Fibroblast of skin of abdomen (primary cell): ENCODE data around the gene CNTN2.

ENCODE experiments used
- DNase-seq: peaks from one replicate; pipeline ENCODE4 v3.0.0-alpha.2; 2013

Gene CNTN2

GRCh38 chr1:205056956-205057568 lies 14.1 kb downstream of the CNTN2 start:
- no peak for DNase-seq

- DNase-seq = no peak
These were observed 15.0 kb downstream of the CNTN2 start for GRCh38 chr1:205057808-205058575.

GRCh38 chr1:205058853-205059252 lies 15.8 kb downstream of the CNTN2 start:
- no peak for DNase-seq

GRCh38 chr1:205059660-205060059 lies 16.6 kb downstream of the CNTN2 start:
- DNase-seq = no peak

GRCh38 chr1:205060746-205061145 lies 17.7 kb downstream of the CNTN2 start:
- DNase-seq = no peak

GRCh38 chr1:205061227-205061626 lies 18.2 kb downstream of the CNTN2 start:
- DNase-seq = no peak

GRCh38 chr1:205061665-205062069 lies 18.7 kb downstream of the CNTN2 start:
- peak; percentile 60 for DNase-seq

GRCh38 chr1:205062319-205062718 lies 19.3 kb downstream of the CNTN2 start:
- no peak for DNase-seq

- DNase-seq = no peak
These were observed 19.9 kb downstream of the CNTN2 start for GRCh38 chr1:205062895-205063294.

- DNase-seq = no peak
These were observed 21.3 kb downstream of the CNTN2 start for GRCh38 chr1:205064301-205064700.

GRCh38 chr1:205064741-205065316 lies 21.8 kb downstream of the CNTN2 start:
- no peak for DNase-seq

GRCh38 chr1:205065666-205066065 lies 22.7 kb downstream of the CNTN2 start:
- DNase-seq = no peak

- DNase-seq = no peak
These were observed 23.3 kb downstream of the CNTN2 start for GRCh38 chr1:205066141-205066818.

- DNase-seq = no peak
These were observed 24.0 kb downstream of the CNTN2 start for GRCh38 chr1:205067031-205067430.

- no peak for DNase-seq
These were observed 25.0 kb downstream of the CNTN2 start for GRCh38 chr1:205068001-205068400.

GRCh38 chr1:205068457-205069040 lies 25.5 kb downstream of the CNTN2 start:
- DNase-seq = peak; percentile 66

GRCh38 chr1:205069371-205070125 lies 26.5 kb downstream of the CNTN2 start:
- no peak for DNase-seq

GRCh38 chr1:205071028-205071409 lies 28.0 kb downstream of the CNTN2 start:
- no peak for DNase-seq

GRCh38 chr1:205071801-205072200 lies 28.8 kb downstream of the CNTN2 start:
- no peak for DNase-seq

- DNase-seq = no peak
These were observed 29.3 kb downstream of the CNTN2 start for GRCh38 chr1:205072286-205072685.

- no peak for DNase-seq
These were observed 29.9 kb downstream of the CNTN2 start for GRCh38 chr1:205072881-205073280.

GRCh38 chr1:205073511-205073910 lies 30.5 kb downstream of the CNTN2 start:
- DNase-seq = no peak
